Left cardiac atrium (tissue), 4 donors: ENCODE measurements around the gene PTPN22. TPM values are rescaled to one million over a fixed set of nuclear protein-coding genes. Genes with fewer than 3 reads are reported as not detected.
"Not testable (repeated sequence)": the region's sequence is repeated elsewhere in the genome, so short reads cannot be mapped to it uniquely, and the experiment has no call there.

Experiments
- ATAC-seq, 2 donors: fragments of 200-7000 bp; cut with Tn5 transposase; one replicate each; pipeline ENCODE4 v1.9.1; 2020; ENCODE audit warnings: mild to moderate bottlenecking in 2 of 2, moderate library complexity in 2 of 2
- DNase-seq: peaks from one replicate; pipeline ENCODE4 v3.0.0-alpha.2; 2020
- intact Hi-C, 2 donors: fragments of 100-400 bp; cut with DNase I; formaldehyde crosslinking; loops; one replicate each; pipeline versions ENCODE4 v1.14.1 to v1.15.1; 2022 to 2023
- total RNA-seq, 2 donors: library from RNA; stranded (reverse); fragmentation: NEBNext Ultra II Directional; extraction: Animal tissue kit (Norgen Biotek cat#: 25700); gene quantifications; one replicate each; pipeline ENCODE4 v1.2.1, GENCODE V29; 2021
- donor health status: DM: no; HTN: yes; CAD: no.
- donor health status: DM: no; HTN: yes; CAD: no; lungs with severe emphysema.
- donor health status: DM: yes; HTN: yes; CAD: no.
- donor health status: Dilated cardiomyopathy.

Gene PTPN22
- total RNA-seq, 2 donors from 2014 or later = 1.0 to 1.6 TPM

- intact Hi-C loops = no loop called here
- ATAC-seq (no peak), DNase-seq (no peak)
Observed at GRCh38 chr1:113857776-113858175, 13.7 kb downstream of the PTPN22 start.

- DNase-seq (no peak), ATAC-seq (no peak)
- intact Hi-C loops = no loop called here
Observed at GRCh38 chr1:113856401-113856790, 15.1 kb downstream of the PTPN22 start.

GRCh38 chr1:113855630-113856400, 15.7 kb downstream of the PTPN22 start:
- intact Hi-C loops = no loop called here
- no peak for DNase-seq
- ATAC-seq = no peak

- ATAC-seq (no peak), DNase-seq (no peak)
- intact Hi-C loops = no loop called here
Observed at GRCh38 chr1:113854234-113854633, 17.3 kb downstream of the PTPN22 start.

GRCh38 chr1:113852694-113853093, 18.8 kb downstream of the PTPN22 start:
- DNase-seq, intact Hi-C loops, ATAC-seq: not testable (repeated sequence)

- no peak for ATAC-seq
- no peak for DNase-seq
- intact Hi-C loops = no loop called here
Observed at GRCh38 chr1:113850127-113850796, 21.2 kb downstream of the PTPN22 start.

GRCh38 chr1:113849072-113849471, 22.4 kb downstream of the PTPN22 start:
- no peak for DNase-seq
- intact Hi-C loops = no loop called here

GRCh38 chr1:113846391-113847035, 25.0 kb downstream of the PTPN22 start:
- no peak for ATAC-seq
- intact Hi-C loops = no loop called here
- DNase-seq = no peak

More at GRCh38 chr1:113849072-113849471, 22.4 kb downstream of the PTPN22 start:
- ATAC-seq = no peak

- no peak for ATAC-seq
- no peak for DNase-seq
- intact Hi-C loops = loop anchor here in 1 of 2 donors (5.0 to 10.0 kb wide), 3 partner anchors 76 to 446 kb away; no protein-coding TSS in a partner anchor
Observed at GRCh38 chr1:113836534-113836933, 35.0 kb downstream of the PTPN22 start.

GRCh38 chr1:113835686-113836290, 35.7 kb downstream of the PTPN22 start:
- ATAC-seq (no peak), DNase-seq (no peak)
- intact Hi-C loops = loop anchor here in 1 of 2 donors (5.0 to 10.0 kb wide), 3 partner anchors 77 to 447 kb away; no protein-coding TSS in a partner anchor

- DNase-seq (no peak), ATAC-seq (no peak)
- intact Hi-C loops = loop anchor here in 1 of 2 donors (5.0 to 10.0 kb wide), 3 partner anchors 78 to 448 kb away; no protein-coding TSS in a partner anchor
Observed at GRCh38 chr1:113834716-113835115, 36.8 kb downstream of the PTPN22 start.

GRCh38 chr1:113830039-113830438, 41.5 kb downstream of the PTPN22 start:
- no peak for DNase-seq
- no peak for ATAC-seq
- intact Hi-C loops = loop anchor here in 1 of 2 donors (10.0 kb wide), 1 partner anchor 135 kb away; no protein-coding TSS in a partner anchor

- intact Hi-C loops = no loop called here
- ATAC-seq (no peak), DNase-seq (no peak)
Observed at GRCh38 chr1:113821916-113822315, 49.6 kb downstream of the PTPN22 start.

GRCh38 chr1:113818578-113818977, 52.9 kb downstream of the PTPN22 start:
- DNase-seq (no peak), ATAC-seq (no peak)
- intact Hi-C loops = no loop called here

- ATAC-seq = no peak
- intact Hi-C loops = no loop called here
Observed at GRCh38 chr1:113813218-113813617, 58.3 kb downstream of the PTPN22 start.

GRCh38 chr1:113812661-113813135, 58.8 kb downstream of the PTPN22 start:
- no peak for DNase-seq
- peak in 1 of 2 donors; percentile 9 for ATAC-seq
- intact Hi-C loops = loop anchor here in 1 of 2 donors (1.0 kb wide), 1 partner anchor 53 kb away; the partner anchor contains the start of gene PHTF1

More at GRCh38 chr1:113813218-113813617, 58.3 kb downstream of the PTPN22 start:
- no peak for DNase-seq

- ATAC-seq (peak; percentile 98 to 99), DNase-seq (peak; percentile 99)
- intact Hi-C loops = loop anchor here in 1 of 2 donors (1.0 kb wide), 1 partner anchor 53 kb away; the partner anchor contains the start of gene PHTF1
Observed at GRCh38 chr1:113811888-113812660, 59.4 kb downstream of the PTPN22 start, which contains the start of gene RSBN1. Gene RSBN1 (minus strand): TSS chr1:113812476. CDS start chr1:113812412, 64 bp downstream.
